Kidney epithelial cell (primary cell): ENCODE measurements around the gene KISS1R. TPM values are rescaled to one million over a fixed set of nuclear protein-coding genes. Genes with fewer than 3 reads are reported as not detected.

Experiments used
- DNase-seq: peaks from one replicate; pipeline ENCODE4 v3.0.0-alpha.2; 2010; ENCODE audit warnings: low read depth
- H3K27me3 ChIP-seq: 2 replicates; pipeline ENCODE4 v1.6.0; 2011; ENCODE audit warnings: low read length; ENCODE audit not compliant: control insufficient read depth, insufficient read depth
- H3K36me3 ChIP-seq: 2 replicates; pipeline ENCODE4 v1.5.1; 2011; ENCODE audit warnings: low read length; ENCODE audit not compliant: control insufficient read depth, insufficient read depth
- H3K4me3 ChIP-seq: 2 replicates; pipeline ENCODE4 v1.5.1; 2011; ENCODE audit warnings: low read depth, mild to moderate bottlenecking, control low read depth, low read length
- CTCF ChIP-seq: IDR thresholded peaks from 2 replicates; pipeline ENCODE4 v1.5.1; 2011; ENCODE audit warnings: mild to moderate bottlenecking, moderate library complexity, low read length, control low read depth, inconsistent platforms; ENCODE audit not compliant: insufficient read depth, poor library complexity, severe bottlenecking
- total RNA-seq: library from RNA; depleted of rRNA; stranded (reverse); fragments of >200 nt; gene quantifications from 2 replicates; pipeline ENCODE4 v1.2.3, GENCODE V29; 2015

Gene KISS1R
- total RNA-seq, 1 donor from 2014 or later, result 0.75 TPM

DNA sequence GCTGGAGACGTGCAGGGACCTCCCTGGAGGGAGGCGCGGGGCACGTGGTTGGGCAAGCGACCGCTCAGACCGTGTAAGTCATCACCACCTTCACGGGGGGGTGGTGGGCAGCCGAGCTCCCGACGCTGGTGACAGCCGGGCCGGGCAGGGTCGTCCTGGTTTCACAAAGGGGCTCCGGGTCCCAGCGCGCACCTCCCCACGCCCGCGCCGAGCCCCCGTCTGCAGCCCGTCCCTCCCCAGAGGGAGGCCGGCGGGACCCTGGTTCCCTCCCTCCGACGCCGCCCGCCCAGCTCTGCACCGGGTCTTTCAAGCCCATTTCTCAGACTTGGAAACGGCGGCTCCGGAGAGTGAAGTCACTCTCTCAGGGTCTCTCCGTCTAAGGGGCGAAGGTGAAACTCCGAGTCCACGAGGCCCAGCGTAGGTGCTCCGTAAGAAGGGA, 8.0 kb downstream of the KISS1R start:
- Histone ChIP-seq H3K27me3 (peaks cover 9% of the 10 kb centered on the region), H3K4me3 (peak overlapping the region; percentile 96), H3K36me3 (no peaks in the 10 kb centered on the region)
- no peak for TF ChIP-seq CTCF
- no peak for DNase-seq

- Histone ChIP-seq H3K27me3 (peaks cover 3% of the 10 kb centered on the region), H3K4me3 (peak within 1 kb of the TSS; percentile 96), H3K36me3 (no peaks in the 10 kb centered on the region)
- TF ChIP-seq CTCF, result no peak
- DNase-seq, result no peak
Measured at GRCh38 chr19:925526-926322, 8.6 kb downstream of the KISS1R start, which contains the start of gene ARID3A. Gene ARID3A, plus strand, starts transcription at chr19:926035. Its CDS starts 3,494 bp downstream, at chr19:929529.

- TF ChIP-seq CTCF, result no peak
- no peak for DNase-seq
- peak overlapping the region; percentile 96 for H3K4me3 ChIP-seq
Measured at GRCh38 chr19:926323-926588, 9.1 kb downstream of the KISS1R start.

DNA sequence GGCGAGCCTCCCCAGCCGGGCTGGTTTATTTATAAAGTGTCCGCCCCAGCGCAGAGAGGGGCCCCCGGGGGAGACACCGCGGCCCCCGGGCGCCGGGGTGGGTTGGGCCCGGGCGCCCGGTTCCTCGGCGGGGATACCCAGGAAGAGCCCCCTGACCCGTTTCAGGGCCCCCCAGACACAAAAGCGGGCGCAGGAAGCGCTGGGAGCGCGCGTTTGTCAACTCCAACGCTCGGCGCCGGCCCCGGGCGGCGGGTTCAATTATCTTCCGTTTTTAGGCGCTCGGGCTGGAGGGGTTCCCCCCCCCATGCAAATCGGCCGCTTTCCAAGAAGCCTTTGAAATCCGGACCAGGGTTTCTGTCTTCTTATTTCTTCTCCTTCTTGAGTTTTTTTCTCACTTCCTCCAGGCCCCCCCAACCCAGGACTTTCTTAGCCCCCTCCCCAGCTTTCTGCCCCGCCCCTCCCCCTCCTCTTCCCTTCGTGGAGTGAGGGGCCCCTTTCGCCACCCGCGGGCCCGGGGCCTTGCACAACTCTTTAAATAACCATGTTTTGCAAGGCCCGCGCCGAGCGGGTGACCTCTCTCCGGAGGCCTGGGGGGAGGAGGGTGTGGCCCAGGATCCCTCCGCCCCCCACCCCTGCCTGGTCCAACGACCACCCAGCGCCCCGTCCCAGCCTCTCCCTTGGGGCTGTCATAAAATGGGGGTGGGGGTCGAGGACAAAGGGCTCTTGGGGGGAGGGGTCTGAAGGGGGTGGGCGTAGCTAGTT, 9.6 kb downstream of the KISS1R start:
- no peaks in the 10 kb centered on the region for H3K36me3 ChIP-seq
- no peaks in the 10 kb centered on the region for H3K27me3 ChIP-seq
- no peak for DNase-seq
- H3K4me3 ChIP-seq, result peak overlapping the region; percentile 96
- no peak for TF ChIP-seq CTCF

More at GRCh38 chr19:926323-926588, 9.1 kb downstream of the KISS1R start:
- Histone ChIP-seq H3K27me3 (peaks cover 1% of the 10 kb centered on the region), H3K36me3 (no peaks in the 10 kb centered on the region)

- H3K27me3 ChIP-seq, result no peaks in the 10 kb centered on the region
- peak overlapping the region; percentile 96 for H3K4me3 ChIP-seq
- DNase-seq, result no peak
- no peak for TF ChIP-seq CTCF
- H3K36me3 ChIP-seq, result no peaks in the 10 kb centered on the region
Measured at GRCh38 chr19:927351-927779, 10.2 kb downstream of the KISS1R start.
